Epithelial cell of esophagus (primary cell): ENCODE data around the gene USP54.

ENCODE experiments used
- DNase-seq: peaks from one replicate; pipeline ENCODE4 v3.0.0; 2010; ENCODE audit warnings: low read depth
- H3K4me3 ChIP-seq: 2 replicates; pipeline ENCODE4 v1.5.1; 2011; ENCODE audit warnings: mild to moderate bottlenecking, low read length, control low read depth
- TF ChIP-seq, protein P1 (sequence below): IDR thresholded peaks from 2 replicates; pipeline ENCODE4 v1.5.1; 2011; ENCODE audit warnings: low read depth, mild to moderate bottlenecking, low read length, control low read depth, inconsistent platforms; ENCODE audit not compliant: insufficient read depth; ENCODE audit errors: missing control alignments

USP54 gene

DNA sequence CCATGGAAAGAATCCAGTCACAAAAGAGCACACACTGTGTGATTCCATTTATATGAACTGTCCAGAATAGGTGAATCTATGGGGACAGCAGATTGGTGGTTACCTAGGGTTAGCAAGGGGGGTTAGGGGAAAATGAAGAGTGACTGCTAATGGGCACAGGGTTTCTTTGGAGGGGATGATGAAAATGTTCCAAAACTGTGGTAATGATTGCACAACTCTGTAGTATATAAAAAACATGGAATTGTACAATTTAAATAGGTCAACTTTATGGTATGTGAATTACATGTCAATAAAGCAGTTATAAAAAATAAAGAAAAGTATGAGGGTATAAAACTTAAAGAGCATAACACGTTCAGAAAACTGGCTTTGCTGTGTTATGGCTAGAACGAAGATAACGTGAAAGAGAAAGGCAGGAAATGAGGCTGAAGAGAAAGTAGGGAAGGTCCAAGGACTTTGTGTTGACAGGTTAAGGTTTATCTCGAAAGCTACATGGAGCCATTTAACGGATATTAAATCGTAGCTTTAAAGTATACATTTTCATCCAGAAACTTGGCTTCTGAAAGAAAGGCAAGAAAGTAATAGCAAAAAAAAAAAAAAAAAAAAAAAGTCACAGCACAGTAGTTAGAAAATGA lies 131.3 kb downstream of the USP54 start:
- no peak overlapping the region for H3K4me3 ChIP-seq
- TF ChIP-seq, protein P1, sequence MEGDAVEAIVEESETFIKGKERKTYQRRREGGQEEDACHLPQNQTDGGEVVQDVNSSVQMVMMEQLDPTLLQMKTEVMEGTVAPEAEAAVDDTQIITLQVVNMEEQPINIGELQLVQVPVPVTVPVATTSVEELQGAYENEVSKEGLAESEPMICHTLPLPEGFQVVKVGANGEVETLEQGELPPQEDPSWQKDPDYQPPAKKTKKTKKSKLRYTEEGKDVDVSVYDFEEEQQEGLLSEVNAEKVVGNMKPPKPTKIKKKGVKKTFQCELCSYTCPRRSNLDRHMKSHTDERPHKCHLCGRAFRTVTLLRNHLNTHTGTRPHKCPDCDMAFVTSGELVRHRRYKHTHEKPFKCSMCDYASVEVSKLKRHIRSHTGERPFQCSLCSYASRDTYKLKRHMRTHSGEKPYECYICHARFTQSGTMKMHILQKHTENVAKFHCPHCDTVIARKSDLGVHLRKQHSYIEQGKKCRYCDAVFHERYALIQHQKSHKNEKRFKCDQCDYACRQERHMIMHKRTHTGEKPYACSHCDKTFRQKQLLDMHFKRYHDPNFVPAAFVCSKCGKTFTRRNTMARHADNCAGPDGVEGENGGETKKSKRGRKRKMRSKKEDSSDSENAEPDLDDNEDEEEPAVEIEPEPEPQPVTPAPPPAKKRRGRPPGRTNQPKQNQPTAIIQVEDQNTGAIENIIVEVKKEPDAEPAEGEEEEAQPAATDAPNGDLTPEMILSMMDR: no peak
- no peak for DNase-seq

- no peak for DNase-seq
- TF ChIP-seq, protein P1: no peak
- H3K4me3 ChIP-seq: no peak overlapping the region
Observed at GRCh38 chr10:73456187-73456890, 134.8 kb downstream of the USP54 start.

- H3K4me3 ChIP-seq: no peak overlapping the region
- TF ChIP-seq, protein P1: no peak
- no peak for DNase-seq
Observed at GRCh38 chr10:73449113-73449512, 142.0 kb downstream of the USP54 start.

- H3K4me3 ChIP-seq: no peak overlapping the region
- no peak for DNase-seq
- TF ChIP-seq, protein P1: no peak
Observed at GRCh38 chr10:73448384-73448783, 142.8 kb downstream of the USP54 start.
